Keratinocyte (primary cell): ENCODE results near the gene TMEM120B. TPM values are rescaled to one million over a fixed set of nuclear protein-coding genes. Genes with fewer than 3 reads are reported as not detected.
A peak's percentile ranks its signal among the peaks of the same experiment; 100 is the strongest.

Experiments
- DNase-seq: peaks from one replicate; pipeline ENCODE4 v3.0.0-alpha.2; 2011; ENCODE audit warnings: low read depth, missing footprints, low spot score
- FAIRE-seq: peaks from 2 replicates; lab custom pipeline; 2011; peaks lifted over from hg19 to GRCh38; lab: Jason Lieb, UNC
- H2AFZ ChIP-seq: 2 replicates; pipeline ENCODE4 v1.6.0; 2012; ENCODE audit warnings: low read length, control low read depth, inconsistent platforms; ENCODE audit not compliant: control insufficient read depth
- H3K27ac ChIP-seq: 2 replicates; pipeline ENCODE4 v1.5.1; 2011; ENCODE audit warnings: low read length; ENCODE audit not compliant: control insufficient read depth, insufficient read depth
- H3K27me3 ChIP-seq: 3 replicates; pipeline ENCODE4 v1.6.0; 2011; ENCODE audit warnings: low read length; ENCODE audit not compliant: control insufficient read depth, insufficient read depth; ENCODE audit errors: extremely low read depth
- H3K36me3 ChIP-seq, 2 experiments: 2 replicates in 1 of 2; 3 replicates in 1 of 2; pipeline ENCODE4 v1.5.1; 2011; ENCODE audit warnings: low read length in 2 of 2, mild to moderate bottlenecking in 1 of 2; ENCODE audit not compliant: control insufficient read depth in 2 of 2, insufficient read depth in 2 of 2; ENCODE audit errors: extremely low read depth in 1 of 2
- H3K4me1 ChIP-seq: 3 replicates; pipeline ENCODE4 v1.5.1; 2011; ENCODE audit warnings: low read length; ENCODE audit not compliant: control insufficient read depth, insufficient read depth; ENCODE audit errors: extremely low read depth
- H3K4me2 ChIP-seq: 3 replicates; pipeline ENCODE4 v1.6.0; 2011; ENCODE audit warnings: low read depth, low read length; ENCODE audit not compliant: control insufficient read depth, insufficient read depth; ENCODE audit errors: extremely low read depth
- H3K4me3 ChIP-seq, 3 experiments: fragments of 200-600 bp in 1 of 3; sonication (generic) in 1 of 3; 2 replicates in 2 of 3; 3 replicates in 1 of 3; pipeline ENCODE4 v1.5.1; 2011 to 2016; ENCODE audit warnings: low read length in 3 of 3, mild to moderate bottlenecking in 3 of 3, control low read depth in 2 of 3, inconsistent platforms in 1 of 3, low read depth in 1 of 3, mixed read lengths in 1 of 3, mixed run types in 1 of 3, moderate library complexity in 1 of 3; ENCODE audit not compliant: control insufficient read depth in 2 of 3, insufficient read depth in 2 of 3; ENCODE audit errors: extremely low read depth in 1 of 3
- H3K79me2 ChIP-seq: 2 replicates; pipeline ENCODE4 v1.6.0; 2012; ENCODE audit warnings: low read length; ENCODE audit not compliant: control insufficient read depth, insufficient read depth
- H3K9ac ChIP-seq: 3 replicates; pipeline ENCODE4 v1.6.0; 2011; ENCODE audit warnings: low read length; ENCODE audit not compliant: control insufficient read depth, insufficient read depth; ENCODE audit errors: extremely low read depth
- H3K9me1 ChIP-seq: 3 replicates; pipeline ENCODE4 v1.6.0; 2011; ENCODE audit warnings: low read length; ENCODE audit not compliant: control insufficient read depth, insufficient read depth; ENCODE audit errors: extremely low read depth
- H3K9me3 ChIP-seq: 2 replicates; pipeline ENCODE4 v1.5.1; 2012; ENCODE audit warnings: low read depth, low read length; ENCODE audit not compliant: control insufficient read depth
- H4K20me1 ChIP-seq: 3 replicates; pipeline ENCODE4 v1.6.0; 2011; ENCODE audit warnings: low read length; ENCODE audit not compliant: control insufficient read depth, insufficient read depth; ENCODE audit errors: extremely low read depth
- CTCF ChIP-seq, 3 experiments: IDR thresholded peaks in 1 of 3; conservative IDR thresholded peaks in 1 of 3; optimal IDR thresholded peaks in 1 of 3; 2 replicates in 2 of 3; 3 replicates in 1 of 3; pipeline versions ENCODE3 to v1.5.1; 2011; ENCODE audit warnings: low read length in 3 of 3, mild to moderate bottlenecking in 3 of 3, moderate library complexity in 2 of 3, control low read depth in 1 of 3, inconsistent platforms in 1 of 3; ENCODE audit not compliant: insufficient read depth in 2 of 3; ENCODE audit errors: extremely low read depth in 1 of 3
- EZH2 ChIP-seq: IDR thresholded peaks from one replicate; pipeline ENCODE4 v1.6.1; 2012; ENCODE audit warnings: inconsistent platforms, mild to moderate bottlenecking, low read length, moderate library complexity
- dilution Hi-C: fragments of 300-500 bp; cut with MboI; formaldehyde crosslinking; loops from one replicate; pipeline ENCODE4 v1.7.0; 2020; ENCODE audit warnings: low sequenced_read_pairs; ENCODE audit not compliant: extremely low pct_ligation_motif_present
- polyA plus RNA-seq, 5 experiments: library from polyadenylated mRNA; depleted of rRNA in 3 of 5; stranded (reverse) in 3 of 5; stranded (forward) in 1 of 5; unstranded in 1 of 5; fragments of >200 nt; gene quantifications; 1 replicate in 1 of 5; 2 replicates in 3 of 5; 3 replicates in 1 of 5; pipeline versions ENCODE4 v1.2.1 to v1.2.3, GENCODE V29; 2011 to 2012; ENCODE audit warnings: missing spikeins in 2 of 5, low read depth in 1 of 5, low replicate concordance in 1 of 5

TMEM120B gene
- polyA plus RNA-seq, 1 donor (not counting 4 experiments of a cell fraction or from before 2014, with no cell fraction given): 6.9 TPM

- Histone ChIP-seq H3K27ac (peak overlapping the region; percentile 52), H3K36me3 (no peaks in the 10 kb centered on the region)
- DNase-seq: peak; percentile 61
These were observed 3.0 kb upstream of the TMEM120B start for GRCh38 chr12:121709478-121709961.

GRCh38 chr12:121711361-121712189, 977 bp upstream of the TMEM120B start:
- peak overlapping the region; percentile 86 for H2AFZ ChIP-seq
- H3K4me2 ChIP-seq: peak overlapping the region; percentile 98
- peak overlapping the region; percentile 91 to 99 (median 98) for H3K4me3 ChIP-seq
- TF ChIP-seq EZH2 (no peak), CTCF (optimal IDR thresholded peaks at IDR 0.05 in 1 of 3, IDR thresholded peaks at IDR 0.05 in 1 of 3, conservative IDR thresholded peaks at IDR 0.05 in 1 of 3; ENCODE audit: extremely low read depth in 1 of 3, insufficient read depth in 2 of 3, low read length in 3 of 3) (no peak)
- no peaks in the 10 kb centered on the region for H4K20me1 ChIP-seq
- no peaks in the 10 kb centered on the region for H3K9me1 ChIP-seq
- DNase-seq (no peak), FAIRE-seq (no peak)
- dilution Hi-C loops: no loop called here
- H3K36me3 ChIP-seq: peaks cover 1 to 3% of the 10 kb centered on the region in 2 experiments
- H3K9ac ChIP-seq: peak overlapping the region; percentile 87
- no peaks in the 10 kb centered on the region for H3K9me3 ChIP-seq
- peaks cover 23% of the 10 kb centered on the region for H3K4me1 ChIP-seq
- H3K27me3 ChIP-seq: no peaks in the 10 kb centered on the region
- H3K79me2 ChIP-seq: peaks cover 23% of the 10 kb centered on the region
- H3K27ac ChIP-seq: peak overlapping the region; percentile 88

More at GRCh38 chr12:121709478-121709961, 3.0 kb upstream of the TMEM120B start:
- H4K20me1 ChIP-seq: no peaks in the 10 kb centered on the region
- H3K4me2 ChIP-seq: no peak overlapping the region
- H2AFZ ChIP-seq: no peak overlapping the region
- H3K9me3 ChIP-seq: no peaks in the 10 kb centered on the region
- H3K9me1 ChIP-seq: no peaks in the 10 kb centered on the region
- peaks cover 15% of the 10 kb centered on the region for H3K79me2 ChIP-seq
- H3K4me3 ChIP-seq: no peak overlapping the region
- H3K9ac ChIP-seq: no peak overlapping the region
- dilution Hi-C loops: no loop called here
- TF ChIP-seq EZH2 (no peak), CTCF (optimal IDR thresholded peaks at IDR 0.05 in 1 of 3, IDR thresholded peaks at IDR 0.05 in 1 of 3, conservative IDR thresholded peaks at IDR 0.05 in 1 of 3; ENCODE audit: extremely low read depth in 1 of 3, insufficient read depth in 2 of 3, low read length in 3 of 3) (peak in 2 of 3 experiments; percentile 24 to 38)
- FAIRE-seq: no peak
- no peaks in the 10 kb centered on the region for H3K27me3 ChIP-seq
- H3K4me1 ChIP-seq: peaks cover 23% of the 10 kb centered on the region
